Natural killer cell (primary cell): ENCODE results near the gene GHITM. TPM values are rescaled to one million over a fixed set of nuclear protein-coding genes. Genes with fewer than 3 reads are reported as not detected.
"Not testable (repeated sequence)": the region's sequence is repeated elsewhere in the genome, so short reads cannot be mapped to it uniquely, and the experiment has no call there.

Experiments used
- ATAC-seq, 3 donors: fragments of 150-1000 bp in 2 of 3; fragments of 200-7000 bp in 1 of 3; cut with Tn5 transposase; 1 replicate in 1 of 3; 2 replicates in 2 of 3; pipeline ENCODE4 v1.10.0; 2021; ENCODE audit warnings: mild to moderate bottlenecking in 2 of 3, moderate library complexity in 2 of 3
- DNase-seq, 2 donors: peaks; one replicate each; pipeline versions ENCODE4 v3.0.0 to v3.0.0-alpha.2; 2013 to 2021; ENCODE audit warnings: mixed read lengths in 1 of 2
- H3K27ac ChIP-seq: one replicate; pipeline ENCODE4 v1.5.1; 2013; ENCODE audit warnings: mild to moderate bottlenecking, low read length
- H3K27me3 ChIP-seq: one replicate; pipeline ENCODE4 v1.6.1; 2013; ENCODE audit warnings: low read length; ENCODE audit not compliant: control insufficient read depth, insufficient read depth
- H3K36me3 ChIP-seq: one replicate; pipeline ENCODE4 v1.6.1; 2013; ENCODE audit warnings: low read length; ENCODE audit not compliant: control insufficient read depth, insufficient read depth
- H3K4me1 ChIP-seq: one replicate; pipeline ENCODE4 v1.6.1; 2013; ENCODE audit warnings: low read length; ENCODE audit not compliant: control insufficient read depth, insufficient read depth
- H3K4me3 ChIP-seq: one replicate; pipeline ENCODE4 v1.5.1; 2013; ENCODE audit warnings: low read length
- H3K9me3 ChIP-seq: one replicate; pipeline ENCODE4 v1.6.1; 2013; ENCODE audit warnings: low read length; ENCODE audit not compliant: control insufficient read depth, insufficient read depth
- H3K27ac Mint-ChIP-seq, 2 donors: one replicate each; pipeline ENCODE4 v1.8.0; 2022; ENCODE audit warnings: mild to moderate bottlenecking in 2 of 2, mixed read lengths in 2 of 2, moderate library complexity in 1 of 2
- H3K27me3 Mint-ChIP-seq, 2 donors: one replicate each; pipeline ENCODE4 v1.8.0; 2022; ENCODE audit warnings: low read depth in 2 of 2, mixed read lengths in 2 of 2
- H3K36me3 Mint-ChIP-seq: one replicate; pipeline ENCODE4 v1.8.0; 2022; ENCODE audit warnings: mixed read lengths
- H3K4me1 Mint-ChIP-seq, 2 donors: one replicate each; pipeline ENCODE4 v1.8.0; 2022; ENCODE audit warnings: mixed read lengths in 2 of 2
- H3K4me3 Mint-ChIP-seq: one replicate; pipeline ENCODE4 v1.8.0; 2022; ENCODE audit warnings: mild to moderate bottlenecking, moderate library complexity, mixed read lengths
- H3K9me3 Mint-ChIP-seq, 2 donors: one replicate each; pipeline ENCODE4 v1.8.0; 2022; ENCODE audit warnings: mixed read lengths in 2 of 2
- WGBS: methylation state at CpG from one replicate; pipeline ENCODE4 v1.1.7; 2013; ENCODE audit warnings: missing lambda C conversion rate; ENCODE audit not compliant: insufficient coverage; 5-methylcytosine and 5-hydroxymethylcytosine counted together
- intact Hi-C: fragments of 100-400 bp; cut with micrococcal nuclease; formaldehyde crosslinking; loops from one replicate; pipeline ENCODE4 v1.14.2; 2022
- total RNA-seq, 4 donors: library from RNA; stranded (reverse); fragments of 120-200 nt in 1 of 4; gene quantifications; one replicate each; pipeline versions ENCODE4 v1.2.3 to v1.2.4, GENCODE V29; 2013 to 2022
- TF ChIP-seq, protein P1 (sequence below): fragments of 200-600 bp; IDR thresholded peaks from one replicate; pipeline ENCODE4 v1.8.0; 2022; ENCODE audit warnings: antibody characterized with exemption

Gene GHITM
- total RNA-seq, 3 donors from 2014 or later (not counting 1 experiment from before 2014, with no cell fraction given): 84.3 to 89.3 (median 87.9) TPM

DNA sequence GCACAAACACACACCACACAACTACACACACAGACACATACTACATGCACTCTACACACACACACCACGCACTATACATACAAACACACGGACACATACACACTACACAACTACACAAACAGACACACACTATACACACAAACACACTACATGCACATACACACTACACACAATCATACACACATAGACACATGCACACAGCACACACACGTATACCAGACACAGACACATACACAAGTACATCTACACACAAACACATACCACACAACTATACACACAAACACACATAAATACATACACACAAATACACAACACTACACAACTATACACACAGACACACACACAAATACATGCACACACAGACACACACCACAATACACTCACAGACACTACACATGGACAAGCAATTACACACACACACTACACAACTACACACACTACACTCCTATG lies 38.9 kb downstream of the GHITM start:
- Mint-ChIP-seq H3K36me3 (no peaks in the 10 kb centered on the region), H3K27ac (no peak overlapping the region), H3K9me3 (no peaks in the 10 kb centered on the region), H3K4me1 (peaks cover under 1 to 8% of the 10 kb centered on the region in 2 donors), H3K4me3 (no peak overlapping the region), H3K27me3 (no peaks in the 10 kb centered on the region)
- TF ChIP-seq, protein P1, sequence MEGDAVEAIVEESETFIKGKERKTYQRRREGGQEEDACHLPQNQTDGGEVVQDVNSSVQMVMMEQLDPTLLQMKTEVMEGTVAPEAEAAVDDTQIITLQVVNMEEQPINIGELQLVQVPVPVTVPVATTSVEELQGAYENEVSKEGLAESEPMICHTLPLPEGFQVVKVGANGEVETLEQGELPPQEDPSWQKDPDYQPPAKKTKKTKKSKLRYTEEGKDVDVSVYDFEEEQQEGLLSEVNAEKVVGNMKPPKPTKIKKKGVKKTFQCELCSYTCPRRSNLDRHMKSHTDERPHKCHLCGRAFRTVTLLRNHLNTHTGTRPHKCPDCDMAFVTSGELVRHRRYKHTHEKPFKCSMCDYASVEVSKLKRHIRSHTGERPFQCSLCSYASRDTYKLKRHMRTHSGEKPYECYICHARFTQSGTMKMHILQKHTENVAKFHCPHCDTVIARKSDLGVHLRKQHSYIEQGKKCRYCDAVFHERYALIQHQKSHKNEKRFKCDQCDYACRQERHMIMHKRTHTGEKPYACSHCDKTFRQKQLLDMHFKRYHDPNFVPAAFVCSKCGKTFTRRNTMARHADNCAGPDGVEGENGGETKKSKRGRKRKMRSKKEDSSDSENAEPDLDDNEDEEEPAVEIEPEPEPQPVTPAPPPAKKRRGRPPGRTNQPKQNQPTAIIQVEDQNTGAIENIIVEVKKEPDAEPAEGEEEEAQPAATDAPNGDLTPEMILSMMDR: no peak
- Histone ChIP-seq H3K27me3 (no peaks in the 10 kb centered on the region), H3K27ac (peak overlapping the region; percentile 67), H3K9me3 (no peaks in the 10 kb centered on the region), H3K4me3 (no peak overlapping the region), H3K4me1 (peaks cover 49% of the 10 kb centered on the region), H3K36me3 (no peaks in the 10 kb centered on the region)
- intact Hi-C loops: loop anchor here (5.0 kb wide), 1 partner anchor 154 kb away; no protein-coding TSS in a partner anchor
- ATAC-seq (no peak), DNase-seq (no peak)
- 89% methylated on average over 3 of the region's 3 CpGs for WGBS

DNA sequence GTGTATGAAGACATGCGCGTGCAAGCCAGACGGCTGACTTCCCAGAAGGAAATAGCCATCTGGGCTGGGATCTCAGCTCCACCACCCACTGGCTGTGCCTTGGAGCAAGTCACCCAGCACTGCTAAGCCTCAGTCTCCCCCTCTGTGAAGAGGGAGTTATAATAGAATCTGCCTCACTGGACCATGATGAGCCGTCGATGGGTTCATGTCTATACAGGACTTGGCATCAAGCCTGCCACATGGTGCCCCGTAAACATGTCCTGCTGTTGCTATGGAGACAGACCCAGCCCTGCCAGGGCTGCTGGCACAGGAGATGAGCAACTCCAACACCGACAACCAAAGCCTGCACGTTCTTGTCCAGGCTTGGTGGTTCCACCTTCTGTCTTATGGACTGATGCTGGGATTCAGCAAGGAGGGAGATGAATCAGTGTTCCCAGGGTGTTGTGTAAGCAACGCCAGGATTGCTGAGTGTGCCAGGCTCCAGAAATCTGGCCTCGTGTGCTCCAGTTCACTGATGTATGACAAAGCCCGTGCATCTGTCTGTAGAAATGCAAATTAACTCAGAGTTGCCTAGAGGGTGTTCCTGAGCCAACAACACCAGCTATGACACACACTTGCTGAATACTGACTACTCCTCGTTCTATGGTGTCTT lies 39.9 kb downstream of the GHITM start:
- H3K4me1 ChIP-seq: peaks cover 46% of the 10 kb centered on the region
- intact Hi-C loops: loop anchor here (5.0 kb wide), 1 partner anchor 153 kb away; no protein-coding TSS in a partner anchor

DNA sequence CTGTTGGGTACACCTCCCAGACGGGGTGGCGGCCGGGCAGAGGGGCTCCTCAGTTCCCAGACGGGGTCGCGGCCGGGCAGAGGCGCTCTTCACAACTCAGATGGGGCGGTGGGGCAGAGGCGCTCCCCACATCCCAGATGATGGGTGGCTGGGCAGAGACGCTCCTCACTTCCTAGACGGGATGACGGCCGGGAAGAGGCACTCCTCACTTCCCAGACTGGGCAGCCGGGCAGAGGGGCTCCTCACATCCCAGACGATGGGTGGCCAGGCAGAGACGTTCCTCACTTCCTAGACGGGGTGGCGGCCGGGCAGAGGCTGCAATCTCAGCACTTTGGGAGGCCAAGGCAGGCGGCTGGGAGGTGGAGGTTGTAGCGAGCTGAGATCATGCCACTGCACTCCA lies 41.1 kb downstream of the GHITM start:
- H3K27ac Mint-ChIP-seq, H3K27me3 Mint-ChIP-seq, intact Hi-C loops, H3K27ac ChIP-seq, DNase-seq, H3K27me3 ChIP-seq, H3K4me3 Mint-ChIP-seq, H3K9me3 Mint-ChIP-seq, H3K36me3 Mint-ChIP-seq, ATAC-seq, H3K4me3 ChIP-seq, H3K9me3 ChIP-seq, H3K36me3 ChIP-seq: not testable (repeated sequence)
- 87% methylated on average over 17 of the region's 22 CpGs for WGBS
- H3K4me1 Mint-ChIP-seq: peaks cover 7 to 12% of the 10 kb centered on the region in 2 donors
- H3K4me1 ChIP-seq: peaks cover 52% of the 10 kb centered on the region

More for the DNA sequence above, 39.9 kb downstream of the GHITM start:
- H3K36me3 Mint-ChIP-seq: no peaks in the 10 kb centered on the region
- no peaks in the 10 kb centered on the region for H3K27me3 Mint-ChIP-seq
- Histone ChIP-seq H3K9me3 (no peaks in the 10 kb centered on the region), H3K27me3 (no peaks in the 10 kb centered on the region), H3K4me3 (no peak overlapping the region), H3K27ac (peak overlapping the region; percentile 67), H3K36me3 (no peaks in the 10 kb centered on the region)
- TF ChIP-seq, protein P1: no peak
- H3K4me3 Mint-ChIP-seq: no peak overlapping the region
- 59% methylated on average over 12 of the region's 12 CpGs for WGBS
- H3K9me3 Mint-ChIP-seq: no peaks in the 10 kb centered on the region
- peak in 2 of 3 donors; percentile 38 to 41 for ATAC-seq
- peaks cover 0 to 7% of the 10 kb centered on the region in 2 donors for H3K4me1 Mint-ChIP-seq
- DNase-seq: peak; percentile 22 to 67
- H3K27ac Mint-ChIP-seq: no peak overlapping the region

DNA sequence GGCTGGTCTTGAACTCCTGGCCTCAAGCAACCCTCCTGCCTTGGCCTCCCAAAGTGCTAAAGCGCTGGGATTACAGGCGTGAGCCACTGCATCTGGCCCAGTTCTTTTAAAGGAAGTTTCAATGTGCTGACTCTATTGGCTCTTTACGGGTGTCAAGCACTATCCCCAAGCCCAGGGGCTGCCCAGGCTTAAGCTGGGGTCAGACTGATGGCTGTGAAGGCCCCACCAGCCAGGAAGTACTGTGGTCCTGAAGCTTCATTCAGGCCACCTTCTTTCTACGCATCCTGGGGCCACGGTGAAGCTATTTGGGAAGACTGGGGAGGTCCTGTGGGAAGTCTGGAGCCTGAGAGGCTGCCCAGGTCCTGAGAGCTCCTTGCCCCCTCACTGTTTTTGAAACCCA lies 42.3 kb downstream of the GHITM start:
- H3K4me1 ChIP-seq: peaks cover 50% of the 10 kb centered on the region
- TF ChIP-seq, protein P1: no peak
- Mint-ChIP-seq H3K36me3 (no peaks in the 10 kb centered on the region), H3K4me3 (no peak overlapping the region), H3K27ac (no peak overlapping the region), H3K9me3 (no peaks in the 10 kb centered on the region), H3K4me1 (peaks cover 7 to 10% of the 10 kb centered on the region in 2 donors), H3K27me3 (no peaks in the 10 kb centered on the region)
- H3K27ac ChIP-seq: no peak overlapping the region
- no peak for ATAC-seq
- no peaks in the 10 kb centered on the region for H3K27me3 ChIP-seq
- no peaks in the 10 kb centered on the region for H3K9me3 ChIP-seq
- no peak overlapping the region for H3K4me3 ChIP-seq
- DNase-seq: no peak
- whole genome bisulfite sequencing: 82% methylated on average over 5 of the region's 5 CpGs
- H3K36me3 ChIP-seq: no peaks in the 10 kb centered on the region
- intact Hi-C loops: no loop called here
